HG03196 (cell line): ENCODE data around the gene BMPR1A.
"Not testable (repeated sequence)": the region's sequence is repeated elsewhere in the genome, so short reads cannot be mapped to it uniquely, and the experiment has no call there.

Experiments
- ATAC-seq: cut with Tn5 transposase; IDR thresholded peaks from one replicate; pipeline ENCODE4 v1.9.1; 2021; ENCODE audit not compliant: unreplicated experiment

BMPR1A gene

GRCh38 chr10:86729677-86730076 is 26.7 kb upstream of the BMPR1A start:
- no peak for ATAC-seq

GRCh38 chr10:86730227-86730626 is 26.2 kb upstream of the BMPR1A start:
- ATAC-seq: no peak

- ATAC-seq: no peak
These were observed 23.6 kb upstream of the BMPR1A start for GRCh38 chr10:86732771-86733170.

- no peak for ATAC-seq
These were observed 23.2 kb upstream of the BMPR1A start for GRCh38 chr10:86733260-86733671.

- ATAC-seq: no peak
These were observed 22.0 kb upstream of the BMPR1A start for GRCh38 chr10:86734207-86734988.

GRCh38 chr10:86735278-86735677 is 21.1 kb upstream of the BMPR1A start:
- ATAC-seq: not testable (repeated sequence)

GRCh38 chr10:86742230-86742629 is 14.2 kb upstream of the BMPR1A start:
- no peak for ATAC-seq

GRCh38 chr10:86744067-86744725 is 12.2 kb upstream of the BMPR1A start:
- ATAC-seq: no peak

- ATAC-seq: no peak
These were observed 8.4 kb upstream of the BMPR1A start for GRCh38 chr10:86747796-86748581.

- ATAC-seq: no peak
These were observed 6.6 kb upstream of the BMPR1A start for GRCh38 chr10:86749854-86750253.

- ATAC-seq: no peak
These were observed 4.9 kb upstream of the BMPR1A start for GRCh38 chr10:86751477-86751876.

GRCh38 chr10:86752311-86752710 is 4.1 kb upstream of the BMPR1A start:
- no peak for ATAC-seq

- ATAC-seq: no peak
These were observed 3.4 kb upstream of the BMPR1A start for GRCh38 chr10:86753051-86753450.

GRCh38 chr10:86753638-86754434 is 2.6 kb upstream of the BMPR1A start:
- ATAC-seq: no peak

- ATAC-seq: peak; percentile 3
These were observed 1.0 kb upstream of the BMPR1A start for GRCh38 chr10:86755454-86755739.

GRCh38 chr10:86755740-86756510 is 494 bp upstream of the BMPR1A start:
- ATAC-seq: peak; percentile 82

- ATAC-seq: peak; percentile 18
These were observed 924 bp downstream of the BMPR1A start for GRCh38 chr10:86757113-86757972.

- no peak for ATAC-seq
These were observed 2.0 kb downstream of the BMPR1A start for GRCh38 chr10:86758189-86759072.
